ENCODE data around the gene ZNF592. TPM values are rescaled to one million over a fixed set of nuclear protein-coding genes. Genes with fewer than 3 reads are reported as not detected.

ZNF592 gene
- total and polyA plus RNA-seq, 10 donors, result 5.2 to 36.2 (median 32.5) TPM

- DNase-seq, result no peak
- Histone ChIP-seq H3K27me3 (replicated peaks in 1 of 7) (no peaks in the 10 kb centered on the region), H3K4me3 (no peak overlapping the region), H3K9me3 (no peaks in the 10 kb centered on the region), H3K4me1 (peaks cover 0 to 25% (median 1%) of the 10 kb centered on the region in 6 donors), H3K27ac (no peak overlapping the region), H3K36me3 (peaks cover 0 to 94% (median 53%) of the 10 kb centered on the region in 6 donors)
- 94 to 97% (median 97%) methylated on average over 7 of the region's 7 CpGs for WGBS, 5 donors
- intact Hi-C loops (cut with DNase I; ENCODE audit: low total_unique reads), result no loop called here
- TF ChIP-seq POLR2AphosphoS5 (IDR thresholded peaks at IDR 0.05), result no peak
- no peak for TF ChIP-seq POLR2A (IDR thresholded peaks at IDR 0.05)
- TF ChIP-seq CTCF (IDR thresholded peaks at IDR 0.05 in 8 of 11, conservative IDR thresholded peaks at IDR 0.05 in 3 of 11), result no peak
Observed at GRCh38 chr15:84793431-84794161, 45.2 kb downstream of the ZNF592 start.

- 91 to 97% (median 95%) methylated on average over 4 of the region's 4 CpGs for WGBS, 5 donors
Observed at GRCh38 chr15:84794162-84794547, 45.8 kb downstream of the ZNF592 start.

GRCh38 chr15:84795186-84795585 is 46.8 kb downstream of the ZNF592 start:
- H3K4me3 ChIP-seq, result no peak overlapping the region
- peaks cover 0 to 12% (median 0%) of the 10 kb centered on the region in 6 donors for H3K4me1 ChIP-seq
- no peak for TF ChIP-seq POLR2AphosphoS5 (IDR thresholded peaks at IDR 0.05)
- TF ChIP-seq CTCF (IDR thresholded peaks at IDR 0.05 in 8 of 11, conservative IDR thresholded peaks at IDR 0.05 in 3 of 11), result no peak
- no peak for TF ChIP-seq POLR2A (IDR thresholded peaks at IDR 0.05)
- H3K9me3 ChIP-seq, result no peaks in the 10 kb centered on the region
- H3K27me3 ChIP-seq (replicated peaks in 1 of 7), result no peaks in the 10 kb centered on the region
- H3K36me3 ChIP-seq, result peaks cover 0 to 98% (median 69%) of the 10 kb centered on the region in 6 donors
- WGBS, 5 donors, result 79 to 89% (median 82%) methylated on average over 3 of the region's 3 CpGs
- no peak for DNase-seq
- intact Hi-C loops (cut with DNase I; ENCODE audit: low total_unique reads), result no loop called here
- no peak overlapping the region for H3K27ac ChIP-seq

More at GRCh38 chr15:84794162-84794547, 45.8 kb downstream of the ZNF592 start:
- no peak for TF ChIP-seq CTCF (IDR thresholded peaks at IDR 0.05 in 8 of 11, conservative IDR thresholded peaks at IDR 0.05 in 3 of 11)
- TF ChIP-seq POLR2AphosphoS5 (IDR thresholded peaks at IDR 0.05), result no peak
- no peak for TF ChIP-seq POLR2A (IDR thresholded peaks at IDR 0.05)
- no peak overlapping the region for H3K27ac ChIP-seq
- H3K9me3 ChIP-seq, result no peaks in the 10 kb centered on the region
- H3K36me3 ChIP-seq, result peaks cover 0 to 98% (median 59%) of the 10 kb centered on the region in 6 donors
- no peak overlapping the region for H3K4me3 ChIP-seq
- intact Hi-C loops (cut with DNase I; ENCODE audit: low total_unique reads), result no loop called here
- DNase-seq, result no peak
- no peaks in the 10 kb centered on the region for H3K27me3 ChIP-seq (replicated peaks in 1 of 7)
- H3K4me1 ChIP-seq, result peaks cover 0 to 20% (median 0%) of the 10 kb centered on the region in 6 donors

GRCh38 chr15:84797212-84797611 is 48.8 kb downstream of the ZNF592 start:
- Histone ChIP-seq H3K36me3 (peaks cover 0 to 98% (median 75%) of the 10 kb centered on the region in 6 donors), H3K27ac (no peak overlapping the region), H3K9me3 (no peaks in the 10 kb centered on the region), H3K27me3 (replicated peaks in 1 of 7) (no peaks in the 10 kb centered on the region), H3K4me1 (peaks cover 0 to under 1% (median 0%) of the 10 kb centered on the region in 6 donors), H3K4me3 (no peak overlapping the region)
- 97 to 99% (median 98%) methylated on average over 4 of the region's 4 CpGs for WGBS, 5 donors
- TF ChIP-seq POLR2A (IDR thresholded peaks at IDR 0.05), result no peak
- no peak for TF ChIP-seq CTCF (IDR thresholded peaks at IDR 0.05 in 8 of 11, conservative IDR thresholded peaks at IDR 0.05 in 3 of 11)
- TF ChIP-seq POLR2AphosphoS5 (IDR thresholded peaks at IDR 0.05), result no peak
- intact Hi-C loops (cut with DNase I; ENCODE audit: low total_unique reads), result no loop called here
- DNase-seq, result no peak

All from spleen (tissue), 11 donors.